ENCODE measurements around the gene VOPP1. TPM values are rescaled to one million over a fixed set of nuclear protein-coding genes. Genes with fewer than 3 reads are reported as not detected.

VOPP1 gene
- total and polyA plus RNA-seq, 2 of the 13 experiments (the other 11 are each of a cell fraction or from before 2014, with no cell fraction given), result 21.8 to 55.3 TPM

GRCh38 chr7:55452971-55453370, 119.3 kb downstream of the VOPP1 start:
- Histone ChIP-seq H3K27me3 (ENCODE audit: control insufficient read depth in 1 of 2, insufficient read depth in 2 of 2, low read length in 2 of 2) (no peaks in the 10 kb centered on the region), H3K36me3 (replicated peaks in 1 of 2; ENCODE audit: control insufficient read depth in 1 of 2, insufficient read depth in 2 of 2, low read length in 2 of 2) (no peaks in the 10 kb centered on the region), H3K9ac (ENCODE audit: insufficient read depth, low read depth, low read length) (no peak overlapping the region), H2AFZ (ENCODE audit: low read length) (no peak overlapping the region), H3K4me2 (ENCODE audit: low read depth, low read length) (no peak overlapping the region), H3K79me2 (ENCODE audit: insufficient read depth, low read length) (no peaks in the 10 kb centered on the region), H4K20me1 (ENCODE audit: insufficient read depth, low read length) (no peaks in the 10 kb centered on the region), H3K4me1 (ENCODE audit: insufficient read depth, low read length) (no peaks in the 10 kb centered on the region), H3K27ac (ENCODE audit: extremely low read length, insufficient read depth, low read length) (no peak overlapping the region), H3K9me3 (ENCODE audit: low read length) (no peaks in the 10 kb centered on the region), H3K4me3 (replicated peaks in 1 of 3; ENCODE audit: insufficient read depth in 1 of 3, low read depth in 2 of 3, low read length in 3 of 3) (no peak overlapping the region)
- 95% methylated on average over 4 of the region's 4 CpGs for WGBS (ENCODE audit: low lambda C conversion rate)
- no peak for ATAC-seq
- ChIA-PET POLR2A (no interaction called here), CTCF (ENCODE audit: low intra/inter-chr PET ratio, low total read pairs) (no interaction called here)
- DNase-seq (ENCODE audit: low spot score), result no peak
- no peak for FAIRE-seq
- BruUV-seq (replicated peaks), result no TSS peak
- in situ Hi-C loops (cut with HindIII; ENCODE audit: extremely low pct_ligation_motif_present, low pct_unique_long_range_greater_than_20kb) (no loop called here), intact Hi-C loops (cut with micrococcal nuclease; ENCODE audit: unreplicated experiment) (no loop called here)
- TF ChIP-seq ZNF382 (CRISPR knock-in tag; IDR thresholded peaks at IDR 0.05; ENCODE audit: borderline replicate concordance) (no peak), ZNF782 (CRISPR knock-in tag; IDR thresholded peaks at IDR 0.05; ENCODE audit: borderline replicate concordance) (no peak), PLSCR1 (CRISPR knock-in tag; IDR thresholded peaks at IDR 0.05; ENCODE audit: borderline replicate concordance) (no peak), KAT2B (IDR thresholded peaks at IDR 0.05; ENCODE audit: borderline replicate concordance, low read depth, low read length) (no peak), HOXA5 (CRISPR knock-in tag; IDR thresholded peaks at IDR 0.05) (no peak), RNF219 (CRISPR knock-in tag; IDR thresholded peaks at IDR 0.05) (no peak), SRY (CRISPR knock-in tag; IDR thresholded peaks at IDR 0.05) (no peak), CHD2 (IDR thresholded peaks at IDR 0.05; ENCODE audit: low read depth, low read length) (no peak), TRAFD1 (CRISPR knock-in tag; IDR thresholded peaks at IDR 0.05; ENCODE audit: borderline replicate concordance) (no peak), STAT6 (CRISPR knock-in tag; IDR thresholded peaks at IDR 0.05; ENCODE audit: borderline replicate concordance) (no peak), ZC3H4 (CRISPR knock-in tag; IDR thresholded peaks at IDR 0.05; ENCODE audit: borderline replicate concordance) (no peak), SNAPC4 (CRISPR knock-in tag; IDR thresholded peaks at IDR 0.05) (no peak)

Measured in HepG2 (cell line).